HG02678 (cell line): ENCODE measurements around the gene CES2.
A peak's percentile ranks its signal among the peaks of the same experiment; 100 is the strongest.
"Not testable (repeated sequence)": the region's sequence is repeated elsewhere in the genome, so short reads cannot be mapped to it uniquely, and the experiment has no call there.

Experiments
- ATAC-seq: cut with Tn5 transposase; IDR thresholded peaks from one replicate; pipeline ENCODE4 v1.9.1; 2021; ENCODE audit warnings: mild to moderate bottlenecking, moderate library complexity; ENCODE audit not compliant: unreplicated experiment

The CES2 gene

GRCh38 chr16:66934138-66934838 is 1.0 kb upstream of the CES2 start, which contains the start of gene CIAO2B:
Gene CIAO2B, minus strand, starts transcription at chr16:66934402. Its CDS starts 38 bp downstream, at chr16:66934364.
- ATAC-seq, result peak; percentile 85

- not testable (repeated sequence) for ATAC-seq
These were observed 440 bp upstream of the CES2 start for GRCh38 chr16:66934839-66935313.

- ATAC-seq, result no peak
These were observed 1.1 kb downstream of the CES2 start for GRCh38 chr16:66936462-66936861.

- no peak for ATAC-seq
These were observed 1.7 kb downstream of the CES2 start for GRCh38 chr16:66936889-66937554.

DNA sequence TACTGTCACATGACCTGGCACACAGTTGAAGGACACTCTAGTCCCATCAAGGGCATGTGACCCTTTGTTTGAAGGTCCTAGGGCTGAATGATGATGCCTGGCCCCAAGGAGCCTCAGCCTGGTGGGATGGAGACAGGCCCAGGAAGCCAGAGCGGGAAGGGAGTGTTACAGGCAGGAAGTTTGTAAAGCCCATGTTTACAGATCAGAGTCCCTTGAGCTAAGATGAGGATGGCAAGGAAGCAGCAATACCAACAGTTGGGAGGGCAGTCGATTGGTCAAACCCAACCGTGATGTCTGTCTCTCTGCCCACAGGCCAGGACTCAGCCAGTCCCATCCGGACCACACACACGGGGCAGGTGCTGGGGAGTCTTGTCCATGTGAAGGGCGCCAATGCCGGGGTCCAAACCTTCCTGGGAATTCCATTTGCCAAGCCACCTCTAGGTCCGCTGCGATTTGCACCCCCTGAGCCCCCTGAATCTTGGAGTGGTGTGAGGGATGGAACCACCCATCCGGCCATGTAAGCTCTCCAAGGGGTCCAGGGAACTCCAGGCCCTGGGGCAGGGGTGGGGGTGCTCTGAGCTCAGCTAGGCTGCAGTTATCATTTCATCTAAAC is 2.5 kb downstream of the CES2 start:
- no peak for ATAC-seq

- no peak for ATAC-seq
These were observed 4.0 kb downstream of the CES2 start for GRCh38 chr16:66939366-66939765.

GRCh38 chr16:66940236-66940635 is 4.9 kb downstream of the CES2 start:
- no peak for ATAC-seq

DNA sequence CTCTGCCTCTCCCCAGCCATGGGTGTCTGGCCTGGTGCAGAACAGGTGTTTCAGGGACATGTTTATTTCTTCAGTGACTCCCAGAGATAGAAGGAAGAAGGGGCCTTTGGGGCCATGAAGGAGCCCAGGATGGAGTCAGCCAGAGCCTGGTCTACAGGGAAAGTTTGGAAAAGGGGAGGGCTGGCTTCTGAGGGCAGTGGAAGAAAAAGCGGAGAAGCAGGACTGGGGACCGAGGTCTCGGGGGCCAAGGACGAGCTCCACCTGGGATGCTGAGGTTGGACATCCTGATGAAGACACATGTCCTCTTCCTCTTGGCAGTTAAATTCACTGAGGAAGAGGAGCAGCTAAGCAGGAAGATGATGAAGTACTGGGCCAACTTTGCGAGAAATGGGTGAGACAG is 7.7 kb downstream of the CES2 start:
- no peak for ATAC-seq

GRCh38 chr16:66943426-66944053 is 8.2 kb downstream of the CES2 start:
- ATAC-seq, result no peak

DNA sequence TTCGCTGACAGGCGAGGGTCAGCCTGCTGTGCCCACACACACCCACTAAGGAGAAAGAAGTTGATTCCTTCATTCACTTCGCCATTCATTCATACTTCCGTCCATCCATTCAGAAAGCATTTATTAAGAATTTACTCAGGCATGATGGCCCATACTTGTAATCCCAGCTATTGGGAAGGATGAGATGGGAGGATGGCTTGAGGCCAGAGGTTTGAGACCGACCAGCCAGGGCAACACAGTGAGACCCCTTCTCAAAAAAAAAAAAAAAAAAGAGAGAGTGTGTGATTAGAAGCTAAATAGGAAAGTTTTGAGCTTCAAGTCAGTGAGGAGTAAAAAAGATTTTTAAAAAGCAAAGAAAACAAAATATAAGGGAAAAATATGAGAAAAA is 8.7 kb downstream of the CES2 start:
- ATAC-seq, result no peak

DNA sequence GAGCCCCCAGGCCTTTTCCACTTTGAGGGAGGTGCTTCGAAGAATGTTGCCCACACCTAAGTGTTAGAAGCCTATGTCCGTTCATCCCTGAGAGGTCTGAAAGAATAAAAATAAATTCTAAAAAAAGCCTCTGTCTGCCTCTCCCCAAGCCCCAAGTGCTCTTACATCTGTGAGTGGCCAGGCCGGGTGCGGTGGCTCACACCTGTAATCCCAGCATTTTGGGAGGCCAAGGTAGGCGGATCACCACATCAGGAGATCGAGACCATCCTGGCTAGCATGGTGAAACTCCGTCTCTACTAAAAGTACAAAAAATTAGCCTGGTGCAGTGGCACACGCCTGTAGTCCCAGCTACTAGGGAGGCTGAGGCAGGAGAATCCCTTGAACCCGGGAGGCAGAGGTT is 9.7 kb downstream of the CES2 start:
- ATAC-seq, result not testable (repeated sequence)

- ATAC-seq, result no peak
These were observed 10.6 kb downstream of the CES2 start for GRCh38 chr16:66945939-66946338.

DNA sequence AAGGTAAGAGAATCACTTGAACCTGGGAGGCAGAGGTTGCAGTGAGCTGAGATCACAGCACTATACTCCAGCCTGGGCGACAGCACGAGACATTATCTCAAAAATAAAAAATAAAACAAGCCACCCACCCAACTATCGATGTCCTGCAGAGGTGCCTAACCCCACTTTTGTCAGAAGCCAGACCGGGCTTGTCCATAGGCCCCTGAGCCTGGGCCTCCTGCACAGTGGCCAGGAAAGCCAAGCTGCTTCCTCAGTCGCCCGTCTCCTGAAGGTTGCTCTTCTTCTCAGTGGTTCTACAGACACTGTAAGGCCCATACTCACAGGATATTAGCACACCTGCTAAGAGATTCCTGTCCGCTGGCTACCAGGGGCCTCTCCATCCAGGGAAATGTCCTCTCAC is 11.2 kb downstream of the CES2 start:
- ATAC-seq, result no peak

DNA sequence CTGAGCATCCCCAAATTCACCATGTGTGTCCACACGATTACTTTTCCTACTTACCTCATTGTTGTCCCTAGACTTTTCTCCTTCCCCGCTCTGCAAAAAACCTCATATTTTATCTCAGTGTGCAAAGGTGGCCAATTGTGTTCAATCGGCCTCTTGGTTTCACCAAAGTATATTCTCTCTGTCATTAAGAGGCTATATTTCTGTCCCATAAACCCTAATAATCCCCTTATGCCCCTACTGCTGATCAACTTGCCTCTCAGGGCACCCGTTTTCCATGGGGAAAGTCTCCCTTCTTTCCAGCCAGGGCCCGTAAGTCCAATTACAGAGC is 11.6 kb downstream of the CES2 start:
- ATAC-seq, result no peak

GRCh38 chr16:66947302-66948065 is 12.2 kb downstream of the CES2 start:
- ATAC-seq, result no peak

DNA sequence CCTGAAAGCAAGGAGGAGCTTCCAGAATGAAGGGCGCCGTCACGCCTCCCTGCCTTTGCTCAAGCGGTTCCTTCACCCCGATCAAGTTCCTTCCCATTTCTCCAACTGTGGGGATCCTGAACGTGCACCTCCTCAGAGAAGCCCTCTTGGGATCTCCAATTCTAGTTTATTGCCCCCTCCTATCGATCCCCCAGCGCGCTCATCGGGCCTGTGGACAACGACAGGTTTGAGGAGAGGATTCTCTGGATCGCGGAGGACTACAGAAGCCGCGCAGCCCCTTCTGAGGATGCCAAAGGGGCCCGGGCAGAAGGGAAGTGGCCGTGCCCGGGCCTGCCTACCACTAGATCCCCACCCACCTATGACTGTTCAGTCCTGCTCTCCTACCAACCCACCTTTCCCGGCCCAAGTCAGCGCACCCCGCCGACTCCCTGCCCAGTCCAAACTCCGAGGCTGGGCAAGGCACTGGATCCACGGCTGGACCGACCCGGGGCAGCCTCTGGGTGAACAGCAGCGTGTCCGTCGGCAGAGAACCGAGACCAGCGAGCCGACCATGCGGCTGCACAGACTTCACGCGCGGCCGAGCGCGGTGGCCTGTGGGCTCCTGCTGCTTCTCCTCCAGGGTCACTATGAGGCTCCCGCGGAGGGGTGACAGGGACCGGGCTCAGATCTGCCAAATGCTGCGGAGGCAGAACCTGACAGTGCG is 13.0 kb downstream of the CES2 start:
- ATAC-seq, result no peak

GRCh38 chr16:66948837-66949225 is 13.5 kb downstream of the CES2 start:
- ATAC-seq, result no peak

DNA sequence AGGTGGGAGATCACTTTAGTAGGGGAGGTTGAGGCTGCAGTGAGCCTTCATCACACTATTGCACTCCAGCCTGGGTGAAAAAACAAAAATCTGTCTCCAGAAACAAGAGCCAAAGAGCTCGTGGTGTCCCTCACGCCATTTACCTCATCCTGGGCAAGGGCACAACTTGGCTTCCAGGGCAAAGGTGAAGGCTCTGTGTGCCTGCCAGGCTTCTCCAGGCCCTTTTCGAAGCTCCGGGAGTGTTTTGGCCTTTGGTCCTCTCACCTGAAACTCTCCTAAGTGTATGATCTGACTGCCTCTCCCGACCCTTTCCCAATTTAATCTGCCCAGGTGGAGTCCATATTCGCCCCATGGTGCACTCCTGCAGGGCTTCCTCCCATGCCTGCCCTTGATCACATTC is 14.2 kb downstream of the CES2 start:
- no peak for ATAC-seq

GRCh38 chr16:66950437-66950836 is 15.1 kb downstream of the CES2 start:
- ATAC-seq, result no peak
